Chondrocyte (in vitro differentiated cells): ENCODE measurements around the gene FAR1. TPM values are rescaled to one million over a fixed set of nuclear protein-coding genes. Genes with fewer than 3 reads are reported as not detected.
"Not testable (repeated sequence)": the region's sequence is repeated elsewhere in the genome, so short reads cannot be mapped to it uniquely, and the experiment has no call there.

Experiments used
- DNase-seq: peaks from one replicate; pipeline ENCODE4 v3.0.0; 2021; ENCODE audit warnings: mixed read lengths, low spot score
- H3K27ac Mint-ChIP-seq: one replicate; pipeline ENCODE4 v1.8.0; 2021; ENCODE audit warnings: mild to moderate bottlenecking, moderate library complexity, mixed read lengths; ENCODE audit not compliant: unreplicated experiment
- H3K27me3 Mint-ChIP-seq: 2 replicates; pipeline ENCODE4 v1.8.0; 2021; ENCODE audit warnings: low read depth, mixed read lengths
- H3K36me3 Mint-ChIP-seq: 2 replicates; pipeline ENCODE4 v1.8.0; 2021; ENCODE audit warnings: low read depth, mixed read lengths
- H3K4me1 Mint-ChIP-seq: 2 replicates; pipeline ENCODE4 v1.8.0; 2021; ENCODE audit warnings: low read depth, mild to moderate bottlenecking, mixed read lengths
- H3K4me3 Mint-ChIP-seq: one replicate; pipeline ENCODE4 v1.8.0; 2021; ENCODE audit warnings: mild to moderate bottlenecking, moderate library complexity, mixed read lengths; ENCODE audit not compliant: unreplicated experiment
- H3K9me3 Mint-ChIP-seq: 2 replicates; pipeline ENCODE4 v1.8.0; 2021; ENCODE audit warnings: low read depth, mixed read lengths
- long read RNA-seq: library from polyadenylated mRNA; stranded (forward); transcript quantifications from one replicate; pipeline ENCODE4 v2.0.0, GENCODE V29; 2021
- total RNA-seq: library from RNA; stranded (reverse); gene quantifications from 3 replicates; pipeline ENCODE4 v1.2.1, GENCODE V29; 2021
- TF ChIP-seq, protein P1 (sequence below): fragments of 200-600 bp; sonication (generic); IDR thresholded peaks from 2 replicates; pipeline ENCODE4 v1.5.0; 2021; ENCODE audit warnings: antibody characterized with exemption, mild to moderate bottlenecking, moderate library complexity

Gene FAR1
- total RNA-seq, result 70.5 to 77.4 TPM (median 74.6 TPM) in 3 replicates
- long read RNA-seq, full-length matches to known transcripts, result 122 of 142 reads
- long read RNA-seq, partial matches to known transcripts, result 2 of 142 reads
- long read RNA-seq, other reads (novel, unspliced or antisense), result 18 of 142 reads

- Mint-ChIP-seq H3K4me1 (peaks cover 44% of the 10 kb centered on the region), H3K36me3 (peaks cover 3% of the 10 kb centered on the region), H3K4me3 (peak within 1 kb of the TSS; percentile 96), H3K27me3 (peaks cover 1% of the 10 kb centered on the region), H3K9me3 (no peaks in the 10 kb centered on the region), H3K27ac (peak within 1 kb of the TSS; percentile 99)
- TF ChIP-seq, protein P1, sequence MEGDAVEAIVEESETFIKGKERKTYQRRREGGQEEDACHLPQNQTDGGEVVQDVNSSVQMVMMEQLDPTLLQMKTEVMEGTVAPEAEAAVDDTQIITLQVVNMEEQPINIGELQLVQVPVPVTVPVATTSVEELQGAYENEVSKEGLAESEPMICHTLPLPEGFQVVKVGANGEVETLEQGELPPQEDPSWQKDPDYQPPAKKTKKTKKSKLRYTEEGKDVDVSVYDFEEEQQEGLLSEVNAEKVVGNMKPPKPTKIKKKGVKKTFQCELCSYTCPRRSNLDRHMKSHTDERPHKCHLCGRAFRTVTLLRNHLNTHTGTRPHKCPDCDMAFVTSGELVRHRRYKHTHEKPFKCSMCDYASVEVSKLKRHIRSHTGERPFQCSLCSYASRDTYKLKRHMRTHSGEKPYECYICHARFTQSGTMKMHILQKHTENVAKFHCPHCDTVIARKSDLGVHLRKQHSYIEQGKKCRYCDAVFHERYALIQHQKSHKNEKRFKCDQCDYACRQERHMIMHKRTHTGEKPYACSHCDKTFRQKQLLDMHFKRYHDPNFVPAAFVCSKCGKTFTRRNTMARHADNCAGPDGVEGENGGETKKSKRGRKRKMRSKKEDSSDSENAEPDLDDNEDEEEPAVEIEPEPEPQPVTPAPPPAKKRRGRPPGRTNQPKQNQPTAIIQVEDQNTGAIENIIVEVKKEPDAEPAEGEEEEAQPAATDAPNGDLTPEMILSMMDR, result peak; percentile 83
- peak; percentile 99 for DNase-seq
These were observed at the start of gene FAR1 for GRCh38 chr11:13668102-13668956. Gene FAR1, plus strand, starts transcription at chr11:13668668. Its CDS starts 26,098 bp downstream, at chr11:13694766.

DNA sequence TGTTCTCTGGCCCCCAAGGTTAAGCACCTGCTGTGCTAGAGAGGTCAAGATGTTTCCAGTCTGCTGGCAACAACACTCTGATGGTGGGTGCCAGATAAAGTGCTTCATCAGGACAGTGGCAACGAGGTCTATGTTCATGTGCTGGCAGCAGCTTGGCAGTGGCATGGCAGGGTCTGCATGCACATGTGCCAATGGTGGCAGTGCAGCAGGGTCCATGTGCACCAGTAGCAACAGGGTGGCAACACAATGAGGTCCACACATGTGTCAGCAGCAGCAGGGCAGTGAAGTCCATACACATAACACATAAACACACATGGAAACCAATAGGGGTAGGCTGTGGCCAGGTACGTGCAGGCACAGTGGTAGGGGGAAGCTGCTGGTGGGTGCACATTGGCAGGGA lies 48.4 kb upstream of the FAR1 start:
- DNase-seq, result no peak
- Mint-ChIP-seq H3K27ac (no peak overlapping the region), H3K36me3 (no peaks in the 10 kb centered on the region), H3K27me3 (no peaks in the 10 kb centered on the region), H3K9me3 (peaks cover 38% of the 10 kb centered on the region), H3K4me1 (no peaks in the 10 kb centered on the region), H3K4me3 (no peak overlapping the region)
- TF ChIP-seq, protein P1, result no peak

DNA sequence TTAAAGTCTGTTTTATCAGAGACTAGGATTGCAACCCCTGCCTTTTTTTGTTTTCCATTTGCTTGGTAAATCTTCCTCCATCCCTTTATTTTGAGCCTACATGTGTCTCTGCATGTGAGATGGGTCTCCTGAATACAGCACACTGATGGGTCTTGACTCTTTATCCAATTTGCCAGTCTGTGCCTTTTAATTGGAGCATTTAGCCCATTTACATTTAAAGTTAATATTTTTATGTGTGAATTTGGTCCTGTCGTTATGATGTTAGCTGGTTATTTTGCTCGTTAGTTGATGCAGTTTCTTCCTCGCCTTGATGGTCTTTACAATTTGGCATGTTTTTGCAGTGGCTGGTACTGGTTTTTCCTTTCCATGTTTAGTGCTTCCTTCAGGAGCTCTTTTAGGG lies 41.6 kb upstream of the FAR1 start:
- not testable (repeated sequence) for H3K36me3 Mint-ChIP-seq, H3K4me1 Mint-ChIP-seq, H3K27ac Mint-ChIP-seq, H3K27me3 Mint-ChIP-seq, H3K4me3 Mint-ChIP-seq, H3K9me3 Mint-ChIP-seq, DNase-seq

DNA sequence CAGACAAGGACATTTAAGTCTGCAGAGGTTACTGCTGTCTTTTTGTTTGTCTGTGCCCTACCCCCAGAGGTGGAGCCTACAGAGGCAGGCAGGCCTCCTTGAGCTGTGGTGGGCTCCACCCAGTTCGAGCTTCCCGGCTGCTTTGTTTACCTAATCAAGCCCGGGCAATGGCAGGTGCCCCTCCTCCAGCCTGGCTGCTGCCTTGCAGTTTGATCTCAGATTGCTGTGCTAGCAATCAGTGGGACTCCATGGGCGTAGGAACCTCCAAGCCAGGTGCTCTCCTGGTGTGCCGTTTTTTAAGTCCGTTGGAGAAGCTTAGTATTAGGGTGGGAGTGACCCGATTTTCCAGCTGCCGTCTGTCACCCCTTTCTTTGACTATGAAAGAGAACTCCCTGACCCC lies 39.8 kb upstream of the FAR1 start:
- H3K9me3 Mint-ChIP-seq, H3K36me3 Mint-ChIP-seq, H3K4me1 Mint-ChIP-seq, H3K4me3 Mint-ChIP-seq, H3K27ac Mint-ChIP-seq, DNase-seq, H3K27me3 Mint-ChIP-seq: not testable (repeated sequence)

DNA sequence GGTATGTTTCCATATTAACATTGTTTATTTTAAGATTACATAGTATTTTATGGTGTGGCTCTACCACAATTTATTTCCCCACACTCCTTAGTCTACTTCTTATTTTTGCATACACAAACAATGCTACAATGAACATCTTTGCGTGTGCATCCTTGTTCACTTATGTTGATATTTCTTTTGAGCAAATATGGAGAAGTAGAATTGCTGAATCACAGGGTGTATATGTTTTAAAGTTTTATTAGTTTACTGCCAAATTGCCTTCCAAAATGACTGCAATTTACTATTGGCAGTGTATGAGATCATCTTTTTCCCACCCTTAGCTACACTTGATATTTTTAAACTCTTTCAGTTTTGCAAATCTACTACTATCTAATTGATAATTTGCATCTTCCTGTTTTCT lies 38.7 kb upstream of the FAR1 start:
- no peak overlapping the region for H3K4me3 Mint-ChIP-seq
- no peak for DNase-seq
- H3K36me3 Mint-ChIP-seq, result no peaks in the 10 kb centered on the region
- peaks cover 16% of the 10 kb centered on the region for H3K27me3 Mint-ChIP-seq
- H3K9me3 Mint-ChIP-seq, result peaks cover 9% of the 10 kb centered on the region
- H3K27ac Mint-ChIP-seq, result no peak overlapping the region
- TF ChIP-seq, protein P1, result no peak
- no peaks in the 10 kb centered on the region for H3K4me1 Mint-ChIP-seq

GRCh38 chr11:13635290-13635689 lies 33.2 kb upstream of the FAR1 start:
- no peaks in the 10 kb centered on the region for H3K36me3 Mint-ChIP-seq
- DNase-seq, result no peak
- TF ChIP-seq, protein P1, result no peak
- peaks cover 40% of the 10 kb centered on the region for H3K27me3 Mint-ChIP-seq
- H3K9me3 Mint-ChIP-seq, result peaks cover 8% of the 10 kb centered on the region
- H3K27ac Mint-ChIP-seq, result no peak overlapping the region
- no peak overlapping the region for H3K4me3 Mint-ChIP-seq
- no peaks in the 10 kb centered on the region for H3K4me1 Mint-ChIP-seq
